ENCODE data around the gene GLOD4. TPM values are rescaled to one million over a fixed set of nuclear protein-coding genes. Genes with fewer than 3 reads are reported as not detected.
A peak's percentile ranks its signal among the peaks of the same experiment; 100 is the strongest.

GLOD4 gene
- polyA plus RNA-seq, 3 donors = 41.8 to 50.7 (median 50.6) TPM

- Mint-ChIP-seq H3K27me3 (ENCODE audit: low read depth in 3 of 3) (peaks cover 2 to 4% (median 2%) of the 10 kb centered on the region in 3 donors), H3K4me1 (peaks cover 21% of the 10 kb centered on the region), H3K9me3 (peaks cover 0 to 3% (median 0%) of the 10 kb centered on the region in 7 donors), H3K4me3 (no peak overlapping the region), H3K27ac (peak overlapping the region in 2 of 7 donors; percentile 59), H3K36me3 (peaks cover 70 to 72% of the 10 kb centered on the region in 2 donors)
- Histone ChIP-seq H3K4me3 (replicated peaks in 1 of 3; ENCODE audit: low read depth in 2 of 3, low read length in 3 of 3) (no peak overlapping the region), H3K27ac (ENCODE audit: low read depth in 1 of 2, low read length in 2 of 2) (no peak overlapping the region), H4K20me1 (ENCODE audit: insufficient read depth, low read length) (peaks cover 5% of the 10 kb centered on the region), H3K36me3 (replicated peaks in 1 of 2; ENCODE audit: control insufficient read depth in 1 of 2, insufficient read depth in 2 of 2, low read length in 2 of 2) (peaks cover 45 to 67% of the 10 kb centered on the region in 2 donors), H3K9ac (ENCODE audit: insufficient read depth, low read length, poor library complexity, severe bottlenecking) (no peak overlapping the region), H3K4me2 (replicated peaks; ENCODE audit: extremely low read depth, low read length, poor library complexity, severe bottlenecking) (no peak overlapping the region), H3K4me1 (ENCODE audit: control insufficient read depth in 1 of 2, insufficient read depth in 2 of 2, low read length in 2 of 2) (peaks cover 9 to 10% of the 10 kb centered on the region in 2 donors), H3K27me3 (ENCODE audit: control insufficient read depth in 2 of 2, insufficient read depth in 2 of 2, low read length in 2 of 2) (no peaks in the 10 kb centered on the region), H3K79me2 (ENCODE audit: insufficient read depth, low read length) (peaks cover 37% of the 10 kb centered on the region), H3K9me3 (replicated peaks in 1 of 2; ENCODE audit: control insufficient read depth in 1 of 2, insufficient read depth in 1 of 2, low read length in 2 of 2) (no peaks in the 10 kb centered on the region), H2AFZ (ENCODE audit: insufficient read depth, low read depth, low read length, poor library complexity, severe bottlenecking) (no peak overlapping the region)
- intact Hi-C loops (cut with micrococcal nuclease) = no loop called here
- TF ChIP-seq CTCF (IDR thresholded peaks at IDR 0.05) = no peak
- 98% methylated on average over 6 of the region's 9 CpGs for WGBS (ENCODE audit: insufficient coverage)
- no peak for DNase-seq
These were observed 35.9 kb downstream of the GLOD4 start for GRCh38 chr17:746181-746580.

GRCh38 chr17:745406-745805, 36.7 kb downstream of the GLOD4 start:
- 94% methylated on average over 10 of the region's 11 CpGs for WGBS (ENCODE audit: insufficient coverage)
- no peak overlapping the region for H2AFZ ChIP-seq (ENCODE audit: insufficient read depth, low read depth, low read length, poor library complexity, severe bottlenecking)
- TF ChIP-seq CTCF (IDR thresholded peaks at IDR 0.05) = no peak
- no peak overlapping the region for H3K4me2 ChIP-seq (replicated peaks; ENCODE audit: extremely low read depth, low read length, poor library complexity, severe bottlenecking)
- H3K36me3 ChIP-seq (replicated peaks in 1 of 2; ENCODE audit: control insufficient read depth in 1 of 2, insufficient read depth in 2 of 2, low read length in 2 of 2) = peaks cover 45 to 67% of the 10 kb centered on the region in 2 donors
- H3K4me3 ChIP-seq (replicated peaks in 1 of 3; ENCODE audit: low read depth in 2 of 3, low read length in 3 of 3) = no peak overlapping the region
- peaks cover 74% of the 10 kb centered on the region in 2 donors for H3K36me3 Mint-ChIP-seq
- no peaks in the 10 kb centered on the region for H4K20me1 ChIP-seq (ENCODE audit: insufficient read depth, low read length)
- intact Hi-C loops (cut with micrococcal nuclease) = no loop called here
- no peaks in the 10 kb centered on the region for H3K9me3 ChIP-seq (replicated peaks in 1 of 2; ENCODE audit: control insufficient read depth in 1 of 2, insufficient read depth in 1 of 2, low read length in 2 of 2)
- H3K27ac ChIP-seq (ENCODE audit: low read depth in 1 of 2, low read length in 2 of 2) = no peak overlapping the region
- H3K27ac Mint-ChIP-seq = no peak overlapping the region
- peak overlapping the region in 1 of 2 donors; percentile 16 for H3K4me3 Mint-ChIP-seq
- peaks cover 0 to 4% (median 2%) of the 10 kb centered on the region in 3 donors for H3K27me3 Mint-ChIP-seq (ENCODE audit: low read depth in 3 of 3)
- peaks cover 0 to 3% (median 0%) of the 10 kb centered on the region in 7 donors for H3K9me3 Mint-ChIP-seq
- no peaks in the 10 kb centered on the region for H3K27me3 ChIP-seq (ENCODE audit: control insufficient read depth in 2 of 2, insufficient read depth in 2 of 2, low read length in 2 of 2)
- H3K4me1 ChIP-seq (ENCODE audit: control insufficient read depth in 1 of 2, insufficient read depth in 2 of 2, low read length in 2 of 2) = peaks cover 9 to 10% of the 10 kb centered on the region in 2 donors
- H3K79me2 ChIP-seq (ENCODE audit: insufficient read depth, low read length) = peaks cover 29% of the 10 kb centered on the region
- H3K4me1 Mint-ChIP-seq = peaks cover 21% of the 10 kb centered on the region
- no peak overlapping the region for H3K9ac ChIP-seq (ENCODE audit: insufficient read depth, low read length, poor library complexity, severe bottlenecking)
- DNase-seq = no peak
